Testis (tissue), 2 donors: ENCODE results near the gene PTPRN2.

Experiments used
- CTCF ChIP-seq, 3 experiments: fragments of 450-650 bp in 2 of 3; fragments of 200-600 bp in 1 of 3; sonication (generic) in 1 of 3; IDR thresholded peaks; one replicate each; pipeline ENCODE4 v1.5.1; 2016 to 2019; ENCODE audit warnings: antibody characterized with exemption in 3 of 3, mild to moderate bottlenecking in 2 of 3, moderate library complexity in 1 of 3
- POLR2A ChIP-seq: fragments of 450-650 bp; IDR thresholded peaks from one replicate; pipeline ENCODE4 v1.6.1; 2017; ENCODE audit warnings: antibody characterized with exemption, mild to moderate bottlenecking, moderate library complexity

- TF ChIP-seq CTCF (IDR thresholded peaks at IDR 0.05), result no peak
- no peak for TF ChIP-seq POLR2A
Measured at GRCh38 chr7:157981778-157982177, 605.8 kb downstream of the PTPRN2 start.
